ENCODE data around the gene SORBS2.
A peak's percentile ranks its signal among the peaks of the same experiment; 100 is the strongest.

SORBS2 gene

GRCh38 chr4:185640811-185641675 is 171.0 kb downstream of the SORBS2 start:
- DNase-seq (ENCODE audit: low read depth): peak; percentile 83

- no peak for DNase-seq (ENCODE audit: low read depth)
Observed at GRCh38 chr4:185638548-185639301, 173.3 kb downstream of the SORBS2 start.

GRCh38 chr4:185638093-185638492 is 173.9 kb downstream of the SORBS2 start:
- DNase-seq (ENCODE audit: low read depth): no peak

- peak; percentile 25 for DNase-seq (ENCODE audit: low read depth)
Observed at GRCh38 chr4:185637163-185637875, 174.7 kb downstream of the SORBS2 start.

- no peak for DNase-seq (ENCODE audit: low read depth)
Observed at GRCh38 chr4:185634066-185634652, 177.8 kb downstream of the SORBS2 start.

- no peak for DNase-seq (ENCODE audit: low read depth)
Observed at GRCh38 chr4:185626798-185627197, 185.2 kb downstream of the SORBS2 start.

- no peak for DNase-seq (ENCODE audit: low read depth)
Observed at GRCh38 chr4:185625503-185625902, 186.5 kb downstream of the SORBS2 start.

- DNase-seq (ENCODE audit: low read depth): no peak
Observed at GRCh38 chr4:185624259-185624589, 187.8 kb downstream of the SORBS2 start.

GRCh38 chr4:185623444-185624258 is 188.3 kb downstream of the SORBS2 start:
- no peak for DNase-seq (ENCODE audit: low read depth)

GRCh38 chr4:185608185-185608584 is 203.8 kb downstream of the SORBS2 start:
- no peak for DNase-seq (ENCODE audit: low read depth)

GRCh38 chr4:185602397-185602796 is 209.6 kb downstream of the SORBS2 start:
- DNase-seq (ENCODE audit: low read depth): no peak

- DNase-seq (ENCODE audit: low read depth): no peak
Observed at GRCh38 chr4:185600801-185601434, 211.1 kb downstream of the SORBS2 start.

GRCh38 chr4:185599553-185600243 is 212.3 kb downstream of the SORBS2 start:
- DNase-seq (ENCODE audit: low read depth): no peak

GRCh38 chr4:185598846-185599552 is 213.0 kb downstream of the SORBS2 start:
- DNase-seq (ENCODE audit: low read depth): no peak

GRCh38 chr4:185597532-185598188 is 214.3 kb downstream of the SORBS2 start:
- peak; percentile 73 for DNase-seq (ENCODE audit: low read depth)

GRCh38 chr4:185592845-185593488 is 219.0 kb downstream of the SORBS2 start:
- no peak for DNase-seq (ENCODE audit: low read depth)

- DNase-seq (ENCODE audit: low read depth): no peak
Observed at GRCh38 chr4:185592438-185592837, 219.6 kb downstream of the SORBS2 start.

GRCh38 chr4:185591679-185592141 is 220.3 kb downstream of the SORBS2 start:
- DNase-seq (ENCODE audit: low read depth): peak; percentile 92

All from amniotic epithelial cell (primary cell).